Muscle of arm (tissue), 12 donors: ENCODE results near the gene C9orf78. TPM values are rescaled to one million over a fixed set of nuclear protein-coding genes. Genes with fewer than 3 reads are reported as not detected.
"Not testable (repeated sequence)": the region's sequence is repeated elsewhere in the genome, so short reads cannot be mapped to it uniquely, and the experiment has no call there.

Experiments used
- DNase-seq: peaks from one replicate; pipeline ENCODE4 v3.0.0-alpha.2; 2013
- polyA plus RNA-seq, 12 donors: library from polyadenylated mRNA; unstranded; fragments of 120-200 nt; gene quantifications; one replicate each; pipeline ENCODE4 v1.2.1, GENCODE V29; 2013; ENCODE audit not compliant: insufficient read length in 12 of 12

Gene C9orf78
- polyA plus RNA-seq, 12 donors = 41.1 to 1,914 (median 51.9) TPM

DNA sequence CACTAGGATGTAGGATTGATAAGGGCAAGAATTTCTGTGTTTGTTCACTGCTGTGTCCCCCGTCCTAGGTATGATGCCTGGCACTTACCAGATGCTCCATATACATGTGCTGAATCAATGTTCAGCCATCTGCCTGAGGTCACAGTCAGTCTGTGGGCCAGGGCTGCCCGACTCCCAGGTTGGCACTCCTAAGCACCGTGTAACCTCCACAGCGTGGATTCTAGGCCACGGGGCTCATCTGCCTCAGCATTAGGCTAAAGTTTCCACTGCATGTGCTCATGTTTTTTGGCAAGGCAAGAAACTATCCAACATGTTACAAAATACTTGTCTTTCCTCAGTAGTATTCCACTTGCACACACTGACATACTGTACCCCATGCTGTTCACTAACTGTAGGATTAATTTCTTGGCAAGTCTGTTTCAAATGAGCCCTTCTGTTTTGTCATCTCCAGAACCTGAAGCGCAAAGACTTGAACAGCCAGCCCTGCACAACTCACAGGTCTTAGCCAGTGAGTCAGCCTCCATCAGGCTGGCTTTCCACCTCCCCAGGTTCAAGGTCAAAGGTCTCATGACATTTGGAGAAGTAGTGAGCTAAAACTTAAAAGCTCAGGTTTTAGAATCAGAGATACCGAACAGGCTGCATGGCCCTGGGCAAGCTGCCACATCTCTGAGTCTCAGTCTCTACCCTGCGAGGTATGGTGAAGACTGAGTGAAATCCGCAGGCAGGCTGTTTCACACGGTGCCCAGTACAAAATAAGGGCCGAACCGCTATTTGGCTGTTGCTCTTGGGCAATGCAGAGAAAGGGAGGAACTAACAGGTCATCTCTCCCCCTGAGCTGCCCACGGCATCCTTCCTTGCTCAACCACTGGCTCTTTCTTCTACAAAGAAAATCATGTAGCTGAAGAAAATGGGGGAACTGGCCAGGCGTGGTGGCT lies 18.3 kb downstream of the C9orf78 start:
- DNase-seq = no peak

DNA sequence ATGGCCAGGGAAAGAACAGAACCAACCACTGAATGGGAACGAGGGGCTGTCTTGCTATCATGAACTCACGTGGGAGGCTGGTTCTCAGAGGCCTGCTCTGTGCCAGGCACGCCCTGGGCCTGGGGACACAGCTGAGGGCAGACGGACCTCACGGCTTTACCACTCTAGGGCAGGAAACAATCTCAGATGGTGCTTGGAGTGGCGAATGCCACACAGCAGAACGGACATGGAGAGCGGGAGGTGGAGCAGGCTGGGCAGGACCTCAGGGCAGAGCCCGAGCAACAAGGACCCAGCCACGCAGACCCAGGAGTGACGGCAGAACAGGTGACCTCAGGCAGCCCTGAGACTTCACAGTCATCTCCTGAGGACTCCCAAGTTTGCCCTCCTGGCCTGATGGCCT lies 19.8 kb downstream of the C9orf78 start:
- DNase-seq = no peak

DNA sequence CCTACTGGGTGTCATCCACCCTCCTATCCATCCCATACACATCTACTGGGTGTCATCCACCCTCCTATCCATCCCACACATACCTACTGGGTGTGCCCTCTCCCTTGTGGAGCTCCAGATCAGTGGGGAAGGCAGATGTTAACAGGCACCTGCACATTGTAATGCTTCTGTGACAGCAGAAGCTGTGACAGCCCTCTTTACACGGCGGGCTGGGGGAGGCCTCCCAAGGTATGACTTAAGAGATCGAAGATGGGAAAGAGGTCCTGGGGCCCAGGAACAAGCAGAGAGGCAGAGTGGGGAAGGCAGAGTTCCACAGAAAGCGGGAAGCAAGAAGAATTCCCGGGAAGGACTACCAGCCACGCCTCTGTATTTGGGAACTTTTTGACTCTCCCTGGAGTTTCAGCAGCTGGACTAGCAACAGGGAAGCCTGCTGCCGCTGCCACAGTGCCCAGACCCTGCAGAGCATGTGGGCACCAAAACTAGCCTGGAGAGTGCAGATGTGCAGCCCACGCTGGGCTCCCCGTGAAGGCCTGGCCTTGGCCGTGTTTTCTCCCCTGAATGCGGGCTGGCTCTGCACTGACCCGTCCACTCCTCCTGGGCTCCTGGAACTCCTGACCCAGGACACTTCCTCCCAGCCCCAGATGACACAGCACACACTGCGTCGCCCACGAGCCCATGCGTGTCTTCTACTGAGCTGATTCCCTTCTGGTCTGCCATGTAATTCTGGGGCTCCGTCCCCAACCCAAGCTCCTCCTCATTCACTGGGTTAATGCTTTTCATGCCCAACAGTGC lies 20.4 kb downstream of the C9orf78 start:
- DNase-seq = no peak

DNA sequence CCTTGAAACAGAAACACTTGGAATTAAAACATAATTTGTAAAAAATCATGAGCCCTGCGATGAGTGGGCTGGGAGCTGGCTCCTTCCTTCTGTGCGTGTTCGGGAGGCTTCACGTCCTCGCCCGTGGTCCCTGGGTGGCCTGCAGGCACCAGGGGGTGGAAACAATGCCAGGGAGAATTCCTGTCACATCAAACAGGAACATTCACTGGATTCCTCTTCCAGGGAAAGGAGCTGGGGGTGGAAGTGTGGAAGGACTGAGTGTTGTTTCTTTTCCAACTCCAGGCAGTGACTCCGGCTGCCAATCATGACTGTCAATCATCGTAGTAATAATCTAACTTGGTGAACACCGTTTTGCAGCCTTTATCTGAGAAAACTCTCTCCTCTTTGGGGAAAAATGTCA lies 21.4 kb downstream of the C9orf78 start:
- no peak for DNase-seq

DNA sequence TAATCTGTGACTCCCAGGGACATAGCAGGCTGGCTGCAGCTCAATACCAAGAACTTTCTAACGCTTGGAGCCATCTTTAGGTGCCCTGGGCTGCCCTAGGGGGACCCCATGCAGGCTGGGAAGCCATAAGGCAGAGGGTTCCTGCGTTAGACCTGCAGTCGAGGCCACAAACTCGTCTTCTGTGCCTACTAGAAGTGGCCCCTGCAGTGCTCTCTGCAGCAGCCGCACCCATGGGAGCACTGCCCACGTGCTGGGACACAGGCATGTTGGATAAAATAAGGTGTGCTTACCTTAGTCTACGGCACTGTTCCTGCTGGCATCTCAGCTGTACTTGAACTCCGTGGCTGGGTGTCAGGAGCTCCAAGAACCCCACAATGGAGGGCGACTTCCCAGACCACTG lies 22.7 kb downstream of the C9orf78 start:
- no peak for DNase-seq

DNA sequence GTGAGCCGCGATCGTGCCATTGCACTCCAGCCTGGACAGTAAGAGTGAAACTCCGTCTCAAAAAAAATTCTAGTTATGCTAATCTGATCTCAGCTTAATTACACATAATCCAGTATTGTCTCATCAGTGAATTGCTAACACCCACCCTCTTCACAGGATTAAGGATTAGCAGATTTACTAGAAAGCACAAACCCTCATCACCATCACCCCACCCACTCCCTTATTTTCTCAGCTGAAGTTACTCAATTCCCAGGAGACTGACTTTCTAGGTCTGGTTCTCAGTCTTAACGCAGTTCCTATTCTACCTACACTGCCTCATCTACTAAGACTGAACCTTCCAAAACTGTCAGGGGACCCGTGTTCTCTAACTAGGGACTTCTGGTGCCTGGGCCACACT lies 23.1 kb downstream of the C9orf78 start:
- no peak for DNase-seq

DNA sequence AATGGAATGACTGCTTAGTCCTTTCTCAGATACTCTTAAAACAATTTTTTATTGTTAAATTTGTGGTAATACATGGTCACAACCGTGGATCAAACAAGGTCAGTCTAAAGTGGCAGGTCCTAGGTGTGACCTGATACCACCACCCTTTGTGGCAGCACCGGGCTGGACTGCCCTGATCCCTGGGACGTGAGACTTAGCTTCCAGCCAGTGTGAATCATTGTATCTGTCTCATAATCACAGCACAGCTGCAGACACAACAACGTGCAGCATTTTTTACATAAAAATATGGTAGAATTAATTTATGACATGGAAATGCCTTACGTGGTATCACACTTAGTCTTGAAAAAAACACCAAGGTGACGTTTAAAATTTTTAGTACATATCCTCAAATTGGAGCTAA lies 24.3 kb downstream of the C9orf78 start:
- DNase-seq = no peak

DNA sequence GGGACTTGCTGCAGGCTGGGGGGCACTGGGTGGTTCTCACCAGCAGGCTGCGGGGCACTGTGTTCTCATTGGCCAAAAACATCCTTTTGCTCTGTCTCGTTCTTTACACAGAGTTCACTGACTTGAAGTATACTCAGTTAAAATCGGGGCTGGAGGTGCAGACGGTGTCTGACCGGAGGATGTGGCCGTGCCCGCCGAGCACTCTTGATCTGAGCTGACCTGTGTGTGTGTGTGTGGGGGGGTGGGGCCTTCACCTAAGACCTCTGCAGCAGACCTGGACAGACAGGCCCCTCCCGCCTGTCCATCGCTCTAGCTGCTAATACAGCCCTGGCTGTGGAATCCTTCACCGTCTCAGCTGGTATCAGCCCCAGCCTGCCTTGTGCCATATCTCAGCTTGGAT lies 25.0 kb downstream of the C9orf78 start:
- DNase-seq = no peak

DNA sequence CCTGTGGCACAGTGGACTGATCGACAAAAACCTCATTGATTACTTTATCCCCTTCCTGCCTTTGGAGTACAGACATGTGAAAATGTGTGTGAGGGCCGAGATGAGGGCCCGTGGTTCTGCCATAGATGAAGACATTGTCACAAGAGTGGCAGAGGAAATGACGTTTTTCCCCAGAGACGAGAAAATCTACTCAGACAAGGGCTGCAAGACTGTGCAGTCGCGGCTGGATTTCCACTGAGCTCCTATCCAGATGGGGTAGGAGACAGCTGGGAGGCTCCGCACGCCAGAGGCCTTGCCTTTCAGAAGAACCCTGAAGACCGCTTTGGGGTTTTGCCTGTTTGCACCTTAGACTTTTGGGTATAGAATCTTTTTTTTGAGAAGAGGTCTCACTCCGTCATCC lies 25.7 kb downstream of the C9orf78 start:
- no peak for DNase-seq

DNA sequence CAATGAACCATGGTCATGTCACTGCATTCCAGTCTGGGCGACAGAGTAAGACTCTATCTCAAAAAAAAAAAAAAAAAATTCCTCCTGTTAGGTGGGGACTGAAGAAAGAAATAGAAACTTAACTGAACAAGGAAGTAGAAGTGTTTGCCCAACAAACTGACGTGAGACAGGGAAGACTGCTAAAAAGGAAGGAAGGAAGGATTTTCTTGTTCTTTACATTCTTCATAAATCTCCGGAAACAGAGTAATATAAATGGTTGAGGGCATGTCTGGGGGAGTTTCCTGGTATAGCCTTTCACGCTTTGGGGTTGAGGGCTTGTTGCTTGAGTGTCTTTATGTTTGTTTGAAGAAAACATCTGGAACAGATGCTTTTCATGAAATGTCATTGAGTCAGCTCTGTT lies 29.0 kb downstream of the C9orf78 start:
- DNase-seq = no peak

DNA sequence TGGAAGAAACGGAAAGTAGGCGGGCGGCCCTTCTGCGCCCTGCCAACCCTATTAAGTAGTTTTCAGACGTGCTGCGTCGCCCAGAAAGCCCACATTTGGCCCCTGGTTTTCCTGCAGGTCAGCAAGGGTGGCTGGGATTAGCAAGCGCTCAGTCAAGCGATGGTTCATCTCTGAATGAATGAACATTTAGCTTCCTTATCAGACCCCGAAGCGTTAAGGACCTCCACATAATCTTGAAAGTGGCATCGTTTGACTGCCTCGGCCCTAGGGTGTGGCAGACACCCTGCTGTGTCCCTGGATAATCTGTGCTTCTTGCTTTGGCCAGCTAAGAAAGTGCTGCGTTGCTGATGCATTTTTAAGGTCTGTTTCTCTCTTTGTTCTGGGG lies 31.4 kb downstream of the C9orf78 start:
- no peak for DNase-seq

DNA sequence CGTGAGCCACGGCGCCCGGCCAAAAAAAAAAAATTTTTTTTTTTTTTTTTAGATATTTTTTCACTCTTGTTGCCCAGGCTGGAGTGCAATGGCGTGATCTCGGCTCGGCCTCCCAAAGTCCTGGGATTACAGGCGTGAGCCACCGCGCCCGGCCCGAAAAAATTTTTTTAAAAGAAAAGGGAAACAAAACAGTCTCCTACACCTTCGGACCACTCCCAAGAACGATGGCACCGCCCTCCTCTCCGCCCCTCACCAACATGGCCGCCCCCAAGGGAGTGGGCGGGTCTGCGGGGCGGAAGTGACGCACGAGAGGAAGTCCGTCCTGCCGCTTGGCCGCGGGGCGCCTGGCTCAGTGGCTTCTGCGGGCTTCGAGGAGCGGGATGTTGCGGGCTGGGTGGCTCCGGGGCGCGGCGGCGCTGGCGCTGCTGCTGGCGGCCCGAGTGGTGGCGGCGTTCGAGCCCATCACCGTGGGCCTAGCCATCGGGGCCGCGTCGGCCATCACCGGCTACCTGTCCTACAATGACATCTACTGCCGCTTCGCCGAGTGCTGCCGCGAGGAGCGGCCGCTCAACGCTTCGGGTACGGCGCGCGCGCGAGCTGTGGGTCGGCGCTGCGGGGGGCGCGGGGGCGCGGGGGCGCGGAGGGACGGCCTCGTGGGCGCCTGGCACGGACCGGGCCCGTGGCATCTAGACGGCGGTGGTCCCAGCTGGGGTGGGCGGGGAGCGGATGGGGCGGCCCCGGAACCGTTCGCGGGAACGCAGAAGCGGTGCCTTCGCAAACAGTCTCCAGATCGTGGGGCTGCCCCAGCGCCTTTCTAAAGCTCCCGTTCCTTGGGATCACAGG lies 32.0 kb downstream of the C9orf78 start, which contains the start of gene TOR1B:
TOR1B (plus strand) TSS at position 352 of the 843 bp plus-strand sequence; CDS start at position 381, 29 bp downstream.
- peak; percentile 96 for DNase-seq

DNA sequence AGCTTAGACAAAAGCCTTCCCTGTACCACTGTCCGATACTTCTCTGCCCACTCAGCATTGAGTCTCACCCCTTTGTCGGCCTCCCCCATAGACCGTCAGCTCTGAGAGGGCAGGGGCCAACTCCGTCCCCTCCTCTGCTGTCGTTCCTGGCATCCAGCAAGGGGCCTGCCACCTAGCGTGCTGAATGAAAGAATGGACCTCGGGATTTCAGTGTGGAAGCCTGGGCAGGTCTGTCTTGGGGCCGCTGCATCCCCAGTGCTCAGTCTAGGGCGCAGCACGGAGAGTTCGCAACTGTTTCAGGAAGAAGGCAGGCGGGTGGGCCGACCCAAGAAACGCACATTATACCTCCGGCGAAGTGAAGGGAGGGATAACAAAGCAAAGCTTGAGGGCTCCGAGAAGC lies 33.6 kb downstream of the C9orf78 start:
- DNase-seq = no peak

DNA sequence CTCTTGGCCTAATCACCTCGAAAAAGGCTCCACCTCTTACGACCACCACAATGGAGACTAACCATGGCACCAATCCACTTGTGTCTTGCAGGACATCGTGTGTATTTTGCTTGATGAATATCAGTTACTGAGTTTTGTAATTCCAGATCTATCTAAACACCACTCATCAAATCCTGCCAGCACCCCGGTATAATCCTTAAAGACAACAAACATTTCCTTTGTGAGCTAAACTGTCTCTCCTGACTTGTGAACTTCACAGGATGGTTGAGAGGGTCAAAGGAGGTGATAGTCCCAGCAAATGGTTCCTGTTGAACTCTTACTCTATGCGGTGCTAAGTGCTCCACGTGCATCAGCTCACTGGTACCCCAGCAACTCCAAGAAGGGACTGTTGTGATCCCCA lies 36.1 kb downstream of the C9orf78 start:
- DNase-seq = no peak

DNA sequence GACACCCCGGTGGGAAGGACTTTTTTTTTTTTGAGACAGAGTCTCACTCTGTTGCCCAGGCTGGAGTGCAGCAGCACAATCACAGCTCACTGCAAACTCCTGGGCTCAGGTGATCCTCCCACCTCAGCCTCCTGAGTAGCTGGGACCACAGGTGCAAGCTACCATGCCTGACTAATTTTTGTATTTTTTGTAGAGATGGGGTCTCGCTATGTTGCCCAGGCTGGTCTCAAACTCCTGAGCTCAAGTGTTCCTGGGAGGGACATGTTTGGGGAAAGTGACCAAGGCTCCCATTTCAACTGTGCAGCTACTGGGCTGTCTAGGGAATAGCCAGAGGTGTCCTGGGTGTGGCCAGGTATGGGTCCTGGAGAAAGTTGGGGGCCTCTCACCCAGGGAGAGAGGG lies 39.0 kb downstream of the C9orf78 start:
- DNase-seq = not testable (repeated sequence)

DNA sequence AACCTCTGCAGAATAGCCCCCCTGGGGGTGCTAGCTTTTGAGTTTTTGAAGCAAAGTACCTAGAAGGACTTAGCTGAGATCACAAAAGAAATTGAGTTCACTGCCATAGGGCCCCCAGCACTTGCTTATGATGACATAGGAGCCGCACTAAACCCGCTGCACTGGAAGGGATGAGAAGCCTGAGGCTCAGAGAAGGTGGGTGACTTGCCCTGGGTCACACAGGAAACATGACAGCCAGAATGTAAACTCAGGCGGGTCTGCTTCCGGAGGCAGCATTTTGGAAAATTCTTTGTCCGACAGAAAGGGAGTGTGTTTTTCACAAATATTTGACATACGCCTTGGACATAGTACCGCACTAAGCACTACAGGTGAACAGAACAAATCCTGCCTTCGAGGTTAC lies 40.5 kb downstream of the C9orf78 start:
- no peak for DNase-seq

DNA sequence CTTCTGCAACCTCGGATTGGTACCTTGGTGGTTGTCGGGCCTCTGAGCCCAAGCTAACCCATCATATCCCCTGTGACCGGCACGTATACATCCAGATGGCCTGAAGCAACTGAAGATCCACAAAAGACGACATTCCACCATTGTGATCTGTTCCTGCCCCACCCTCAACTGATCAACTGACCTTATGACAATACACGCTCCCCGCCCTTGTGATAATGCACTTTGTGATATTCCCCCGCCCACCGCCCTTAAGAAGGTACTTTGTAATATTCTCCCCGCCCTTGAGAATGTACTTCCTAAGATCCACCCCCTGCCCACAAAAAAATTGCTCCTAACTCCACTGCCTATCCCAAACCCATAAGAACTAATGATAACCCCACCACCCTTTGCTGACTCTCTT lies 48.6 kb downstream of the C9orf78 start:
- DNase-seq = no peak

DNA sequence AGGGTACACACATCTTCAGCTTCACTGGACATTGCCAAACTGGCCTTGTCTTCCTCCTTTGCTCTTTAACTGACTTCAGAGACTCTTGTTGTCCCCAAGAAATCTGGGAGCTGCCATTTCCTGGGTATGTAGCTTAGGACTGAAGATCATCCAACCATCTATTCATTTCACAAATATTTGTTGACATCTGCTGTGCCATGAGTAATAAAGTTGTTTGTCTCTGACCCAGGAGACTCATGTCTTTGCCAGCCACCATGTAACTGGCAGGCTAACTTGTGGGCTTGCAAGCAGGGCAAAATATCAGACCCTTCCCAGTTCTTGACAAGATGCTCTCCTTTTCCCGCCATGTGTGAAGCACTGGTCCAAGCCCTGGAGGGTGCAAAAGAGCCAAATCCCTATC lies 49.2 kb downstream of the C9orf78 start:
- no peak for DNase-seq

DNA sequence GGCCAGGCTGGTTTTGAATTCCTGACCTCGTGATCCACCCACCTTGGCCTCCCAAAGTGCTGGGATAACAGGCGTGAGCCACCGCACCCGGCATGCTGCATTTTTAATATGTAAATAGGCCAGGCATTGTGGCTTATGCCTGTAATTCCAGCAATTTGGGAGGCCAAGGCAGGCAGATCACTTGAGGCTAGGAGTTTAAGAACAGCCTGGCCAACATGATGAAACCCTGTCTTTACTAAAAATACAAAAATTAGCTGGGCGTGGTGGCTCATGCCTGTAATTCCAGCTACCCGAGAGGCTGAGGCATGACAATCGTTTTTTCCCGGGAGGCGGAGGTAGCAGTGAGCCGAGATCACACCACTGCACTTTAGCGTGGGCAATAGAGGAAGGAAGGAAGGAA lies 50.1 kb downstream of the C9orf78 start:
- DNase-seq = not testable (repeated sequence)

DNA sequence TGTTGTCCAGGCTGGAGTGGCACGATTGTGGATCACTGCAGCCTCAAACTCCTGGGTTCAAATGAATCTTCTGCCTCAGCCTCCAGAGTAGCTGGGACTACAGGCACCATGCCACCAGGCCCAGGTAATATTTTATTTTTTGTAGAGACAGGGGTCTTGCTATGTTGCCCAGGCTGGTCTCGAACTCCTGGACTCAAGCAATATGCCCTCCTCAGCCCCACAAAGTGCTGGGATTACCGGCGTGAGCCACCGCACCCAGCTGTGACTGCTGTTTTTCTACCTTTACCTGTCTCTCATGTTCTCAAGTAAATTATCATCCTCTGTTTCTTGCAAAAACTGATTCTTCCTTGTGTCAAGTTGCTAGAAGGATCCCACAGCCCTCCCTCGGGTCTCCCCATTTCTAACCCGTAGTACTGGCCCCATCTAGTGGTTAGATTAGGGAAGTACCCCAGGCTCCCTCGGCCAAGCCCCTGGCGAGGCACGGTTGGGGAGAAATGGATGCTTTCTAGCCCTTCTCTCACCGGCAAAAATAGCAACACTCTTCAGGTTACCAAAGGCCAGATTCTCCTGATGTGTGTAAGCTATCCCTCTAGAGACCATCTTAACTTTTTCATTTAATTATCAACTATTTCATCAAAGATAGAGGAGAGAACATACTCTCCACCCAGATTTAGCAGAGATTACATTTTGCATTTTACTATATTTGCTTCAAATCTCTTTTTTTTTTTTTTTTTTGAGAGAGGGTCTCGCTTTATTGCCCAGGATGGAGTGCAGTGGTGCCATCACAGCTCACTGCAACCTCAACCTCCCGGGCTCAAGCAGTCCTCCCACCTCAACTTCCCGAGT lies 51.3 kb downstream of the C9orf78 start:
- peak; percentile 80 for DNase-seq

DNA sequence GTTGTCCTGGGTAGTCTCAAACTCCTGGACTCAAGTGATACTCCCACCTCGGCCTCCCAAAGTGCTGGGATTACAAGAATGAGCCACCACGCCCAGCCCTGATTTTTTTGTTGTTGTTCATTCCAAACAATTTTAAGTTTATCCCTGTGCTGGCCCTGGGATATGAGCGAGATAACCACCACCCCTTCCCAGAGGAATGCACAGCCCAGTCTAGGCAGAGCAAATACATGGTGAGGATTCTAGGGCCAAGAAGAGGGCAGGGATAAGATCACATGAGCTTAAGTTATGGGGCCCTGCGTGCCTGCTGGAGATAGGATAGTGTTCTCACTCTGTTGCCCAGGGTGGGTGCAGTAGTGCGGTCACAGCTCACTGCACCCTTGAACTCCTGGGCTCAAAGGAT lies 53.1 kb downstream of the C9orf78 start:
- no peak for DNase-seq
